ENCODE data around the gene TMEM31. TPM values are rescaled to one million over a fixed set of nuclear protein-coding genes. Genes with fewer than 3 reads are reported as not detected.

Gene TMEM31, protein sequence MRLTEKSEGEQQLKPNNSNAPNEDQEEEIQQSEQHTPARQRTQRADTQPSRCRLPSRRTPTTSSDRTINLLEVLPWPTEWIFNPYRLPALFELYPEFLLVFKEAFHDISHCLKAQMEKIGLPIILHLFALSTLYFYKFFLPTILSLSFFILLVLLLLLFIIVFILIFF
- 0.40 TPM in 1 of 2 replicates, not detected in the other for total RNA-seq (2014; rRNA removed)
- percentile 10 among the genes with signal in this experiment for Bru-seq, nascent RNA
- percentile 41 among the genes with signal in this experiment for BruChase-seq, experiment 1, labeled RNA remaining after a 6-hour chase
- BruChase-seq, experiment 2, labeled RNA remaining after a 2-hour chase, result percentile 23 among the genes with signal in this experiment
- long read RNA-seq, result 0 reads

DNA sequence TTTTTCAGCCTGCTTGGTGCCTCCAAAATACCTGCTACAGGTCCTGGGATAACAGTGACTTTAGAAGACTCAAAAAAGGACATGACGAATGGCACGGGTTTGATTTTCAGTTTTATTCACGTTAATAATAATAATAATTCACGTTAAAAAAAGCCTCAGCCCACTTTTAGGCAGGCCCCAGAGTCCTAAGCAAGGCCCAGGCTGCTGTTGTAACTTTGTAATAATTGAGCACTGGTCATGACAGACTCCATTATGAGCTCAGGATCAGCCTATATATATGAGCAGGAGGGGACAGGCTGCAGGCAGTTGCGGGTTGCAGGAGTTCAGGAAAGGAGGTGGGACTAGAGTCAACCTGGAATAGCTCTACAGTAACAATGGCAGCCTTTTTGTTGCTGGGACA, at the start of gene TMEM31:
TSS of gene TMEM31 (plus strand) at position 301 of the 400 bp plus-strand sequence. CDS start 1,350 bp downstream, outside the sequence.
- TF ChIP-seq, protein P1, sequence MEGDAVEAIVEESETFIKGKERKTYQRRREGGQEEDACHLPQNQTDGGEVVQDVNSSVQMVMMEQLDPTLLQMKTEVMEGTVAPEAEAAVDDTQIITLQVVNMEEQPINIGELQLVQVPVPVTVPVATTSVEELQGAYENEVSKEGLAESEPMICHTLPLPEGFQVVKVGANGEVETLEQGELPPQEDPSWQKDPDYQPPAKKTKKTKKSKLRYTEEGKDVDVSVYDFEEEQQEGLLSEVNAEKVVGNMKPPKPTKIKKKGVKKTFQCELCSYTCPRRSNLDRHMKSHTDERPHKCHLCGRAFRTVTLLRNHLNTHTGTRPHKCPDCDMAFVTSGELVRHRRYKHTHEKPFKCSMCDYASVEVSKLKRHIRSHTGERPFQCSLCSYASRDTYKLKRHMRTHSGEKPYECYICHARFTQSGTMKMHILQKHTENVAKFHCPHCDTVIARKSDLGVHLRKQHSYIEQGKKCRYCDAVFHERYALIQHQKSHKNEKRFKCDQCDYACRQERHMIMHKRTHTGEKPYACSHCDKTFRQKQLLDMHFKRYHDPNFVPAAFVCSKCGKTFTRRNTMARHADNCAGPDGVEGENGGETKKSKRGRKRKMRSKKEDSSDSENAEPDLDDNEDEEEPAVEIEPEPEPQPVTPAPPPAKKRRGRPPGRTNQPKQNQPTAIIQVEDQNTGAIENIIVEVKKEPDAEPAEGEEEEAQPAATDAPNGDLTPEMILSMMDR (conservative IDR thresholded peaks at IDR 0.05; ENCODE audit: low read depth, low read length), result no peak
- no peak for TF ChIP-seq EZH2 (IDR thresholded peaks at IDR 0.05; ENCODE audit: low read length, unreplicated experiment)
- CTCF ChIA-PET, result interaction anchor here (0.6 kb wide), 1 partner anchor 242 kb away, joined by 3 read pairs; no protein-coding TSS in a partner anchor
- Histone ChIP-seq H3F3A (ENCODE audit: low read length, unreplicated experiment) (no peaks in the 10 kb centered on the region), H3K4me3 (ENCODE audit: low read length) (no peak within 1 kb of the TSS), H3K36me3 (ENCODE audit: low read depth, low read length) (no peaks in the 10 kb centered on the region), H3K9ac (ENCODE audit: low read length) (no peak within 1 kb of the TSS), H3K9me3 (ENCODE audit: low read length) (no peaks in the 10 kb centered on the region), H3K4me1 (ENCODE audit: insufficient read depth, low read length) (no peaks in the 10 kb centered on the region), H3K79me2 (ENCODE audit: low read length) (no peaks in the 10 kb centered on the region), H3K4me2 (ENCODE audit: low read length) (no peak within 1 kb of the TSS), H3K9me2 (replicated peaks; ENCODE audit: low read length) (no peaks in the 10 kb centered on the region), H3K27ac (ENCODE audit: low read length) (no peak within 1 kb of the TSS), H4K20me1 (ENCODE audit: low read length) (no peaks in the 10 kb centered on the region), H3K27me3 (ENCODE audit: low read length) (no peaks in the 10 kb centered on the region), H2AFZ (ENCODE audit: low read length) (no peak within 1 kb of the TSS)
- ATAC-seq (no peak), DNase-seq (no peak)
- intact Hi-C loops (cut with micrococcal nuclease), result loop anchor here (1.0 to 5.0 kb wide), 2 partner anchors 64 to 107 kb away; no protein-coding TSS in a partner anchor
- POLR2A ChIA-PET (ENCODE audit: unreplicated experiment), result interaction anchor here (0.6 kb wide), 1 partner anchor 44 kb away, joined by 5 read pairs; no protein-coding TSS in a partner anchor
- BruUV-seq (replicated peaks), result no TSS peak

DNA sequence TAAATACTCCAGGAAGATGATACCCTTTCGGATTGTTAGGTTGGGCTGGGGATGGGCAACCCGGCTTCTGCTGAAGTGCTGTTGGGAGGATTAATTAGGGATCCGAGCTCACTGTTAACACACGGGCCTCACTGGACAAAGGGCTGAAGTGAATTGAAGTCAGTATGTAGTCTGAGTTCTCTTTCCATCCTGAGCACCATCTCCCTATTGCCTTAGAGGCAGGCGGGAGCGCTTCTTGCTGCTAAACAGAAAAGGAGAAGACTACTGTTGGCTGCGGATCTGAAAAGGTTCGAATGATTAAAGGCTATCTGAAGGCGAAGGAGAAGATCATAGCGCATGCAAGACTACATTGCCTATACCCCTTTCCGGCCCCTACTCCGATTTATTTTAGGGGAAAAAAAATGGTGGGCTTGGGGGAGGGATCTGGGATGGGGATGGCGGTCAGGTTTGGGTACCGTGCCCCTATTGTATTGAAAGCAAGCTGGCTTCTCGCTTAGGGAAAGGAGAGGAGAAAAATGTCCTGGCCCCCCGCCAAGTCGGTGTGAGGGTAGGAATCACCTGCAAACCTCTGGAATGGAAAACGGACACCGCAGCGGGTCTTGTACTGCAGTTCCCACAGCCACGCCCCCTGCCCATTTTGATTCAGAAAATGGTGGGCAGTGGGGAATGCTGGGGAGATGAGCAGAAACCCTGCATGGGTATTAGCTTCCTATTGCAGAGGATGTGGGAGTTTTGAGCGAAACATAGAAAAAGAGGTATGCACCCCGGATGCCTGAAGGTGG, 46.5 kb upstream of the TMEM31 start:
- no peaks in the 10 kb centered on the region for H3K9me3 ChIP-seq (ENCODE audit: low read length)
- H3K4me3 ChIP-seq (ENCODE audit: low read length), result no peak overlapping the region
- no peaks in the 10 kb centered on the region for H3K27me3 ChIP-seq (ENCODE audit: low read length)
- H2AFZ ChIP-seq (ENCODE audit: low read length), result no peak overlapping the region
- ATAC-seq (no peak), DNase-seq (no peak)
- no peaks in the 10 kb centered on the region for H4K20me1 ChIP-seq (ENCODE audit: low read length)
- TF ChIP-seq EZH2 (IDR thresholded peaks at IDR 0.05; ENCODE audit: low read length, unreplicated experiment), result no peak
- TF ChIP-seq EZH2phosphoT487 (IDR thresholded peaks at IDR 0.05; ENCODE audit: borderline replicate concordance, low read length), result no peak
- TF ChIP-seq, protein P1 (conservative IDR thresholded peaks at IDR 0.05; ENCODE audit: low read depth, low read length), result no peak
- H3K4me2 ChIP-seq (ENCODE audit: low read length), result no peak overlapping the region
- ChIA-PET POLR2A (ENCODE audit: unreplicated experiment) (interaction anchor here (0.5 kb wide), 1 partner anchor 8 kb away, joined by 3 read pairs; no protein-coding TSS in a partner anchor), CTCF (no interaction called here)
- no peaks in the 10 kb centered on the region for H3K79me2 ChIP-seq (ENCODE audit: low read length)
- peaks cover 13% of the 10 kb centered on the region for H3K4me1 ChIP-seq (ENCODE audit: insufficient read depth, low read length)
- intact Hi-C loops (cut with micrococcal nuclease), result no loop called here
- H3F3A ChIP-seq (ENCODE audit: low read length, unreplicated experiment), result no peaks in the 10 kb centered on the region
- no peaks in the 10 kb centered on the region for H3K9me2 ChIP-seq (replicated peaks; ENCODE audit: low read length)
- no peak overlapping the region for H3K9ac ChIP-seq (ENCODE audit: low read length)
- no peaks in the 10 kb centered on the region for H3K36me3 ChIP-seq (ENCODE audit: low read depth, low read length)
- BruUV-seq (replicated peaks), result no TSS peak
- no peak overlapping the region for H3K27ac ChIP-seq (ENCODE audit: low read length)

Measured in PC-3 (cell line).